ENCODE data around the gene FHDC1.

The FHDC1 gene

GRCh38 chr4:153013202-153013977, 77.3 kb downstream of the FHDC1 start:
- DNase-seq, result no peak

- DNase-seq, result no peak
Observed at GRCh38 chr4:153014460-153014859, 78.3 kb downstream of the FHDC1 start.

GRCh38 chr4:153016592-153016991, 80.5 kb downstream of the FHDC1 start:
- no peak for DNase-seq

DNA sequence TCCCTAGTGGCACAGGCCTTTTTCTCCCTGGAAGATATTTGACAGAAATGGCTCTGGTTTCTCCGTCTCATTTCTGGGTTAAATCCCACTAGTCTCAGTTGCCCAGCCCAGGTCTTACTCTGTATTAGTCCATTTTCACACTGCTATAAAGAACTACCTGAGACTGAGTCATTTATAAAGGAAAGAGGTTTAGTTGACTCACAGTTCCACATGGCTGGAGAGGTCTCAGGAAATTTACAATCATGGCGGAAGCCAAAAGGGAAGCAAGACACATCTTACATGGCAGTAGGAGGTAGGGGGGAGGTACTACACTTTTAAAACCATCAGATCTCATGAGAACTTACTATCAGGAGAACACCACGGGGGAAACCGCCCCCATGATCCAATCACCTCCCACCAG, 81.9 kb downstream of the FHDC1 start:
- no peak for DNase-seq

GRCh38 chr4:153018684-153019083, 82.6 kb downstream of the FHDC1 start:
- DNase-seq, result no peak

DNA sequence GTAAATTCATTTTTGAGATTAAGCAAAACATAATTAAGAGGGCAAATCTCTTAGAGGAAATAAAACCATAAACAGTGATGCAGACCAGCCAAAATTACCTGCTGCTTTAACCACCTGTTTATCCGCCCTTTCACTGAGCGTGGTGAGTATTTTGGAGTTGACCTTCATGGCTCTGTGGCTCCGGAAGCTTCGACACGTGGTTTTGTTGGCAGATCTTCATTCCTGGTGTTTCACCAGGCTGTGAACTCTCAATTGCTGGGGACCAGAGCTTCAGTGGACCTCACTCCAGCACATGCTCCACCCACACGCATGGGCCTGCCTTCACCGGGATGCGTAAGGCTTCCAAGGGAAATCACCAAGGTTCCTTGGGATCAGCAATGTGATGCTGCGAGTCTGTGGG, 83.8 kb downstream of the FHDC1 start:
- DNase-seq, result no peak

DNA sequence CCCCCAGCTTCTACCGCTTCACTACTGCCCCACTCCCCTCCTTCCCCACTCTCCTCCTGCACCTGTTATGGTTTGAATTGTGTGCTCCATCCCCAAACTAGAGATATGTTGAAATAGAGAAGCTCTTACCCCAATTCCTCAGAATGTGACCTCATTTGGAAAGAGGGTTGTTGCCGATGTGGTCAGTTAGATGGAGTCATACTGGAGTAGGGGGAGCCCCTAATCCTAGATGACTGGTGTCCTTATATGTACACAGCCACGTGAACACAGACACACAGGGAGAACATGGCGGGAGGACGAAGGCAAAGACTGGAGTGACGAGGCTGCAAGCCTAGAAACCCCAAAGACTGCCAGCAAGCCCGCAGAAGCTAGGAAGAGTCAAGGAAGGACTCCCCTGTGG, 84.3 kb downstream of the FHDC1 start:
- no peak for DNase-seq

DNA sequence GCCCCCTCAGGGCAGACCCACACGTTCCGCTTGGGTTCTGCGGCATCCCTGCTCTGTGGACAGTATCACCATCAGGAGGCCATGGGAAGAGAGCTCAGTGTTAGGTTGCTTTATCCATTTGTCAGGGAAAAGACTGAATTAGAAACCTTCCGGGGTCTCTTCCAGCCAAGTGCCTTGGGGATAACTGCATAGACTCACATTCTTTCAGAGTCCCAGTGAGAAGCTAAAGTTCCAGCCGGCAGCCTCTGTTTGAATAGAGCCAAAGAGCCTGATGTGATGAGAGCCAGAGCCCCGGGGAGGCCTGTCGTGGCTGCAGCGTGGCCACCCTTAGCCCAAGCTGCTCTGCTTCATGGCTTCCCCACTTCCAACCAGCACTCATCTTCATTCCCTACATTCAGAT, 85.2 kb downstream of the FHDC1 start:
- no peak for DNase-seq

GRCh38 chr4:153022241-153022715, 86.2 kb downstream of the FHDC1 start:
- DNase-seq, result peak; percentile 27

DNA sequence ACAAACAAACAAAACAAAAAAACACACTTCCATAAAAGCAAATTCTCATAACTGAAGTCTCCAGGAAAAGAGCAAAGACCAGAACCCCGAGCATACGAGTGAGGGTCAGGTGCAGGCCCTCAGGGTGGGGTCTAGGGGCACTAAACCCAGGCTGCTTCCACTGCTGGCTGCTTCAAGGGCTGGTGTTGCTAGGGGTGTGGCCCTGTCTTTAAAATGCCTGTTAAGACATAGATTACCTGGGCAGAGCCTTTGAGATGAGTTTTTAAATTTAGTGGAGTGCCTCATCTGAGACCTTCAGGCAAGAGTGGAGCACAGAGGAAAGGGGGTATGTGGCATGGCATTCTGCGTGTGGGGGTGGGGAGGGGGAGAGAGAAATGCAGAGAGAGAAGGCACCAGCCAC, 87.0 kb downstream of the FHDC1 start:
- no peak for DNase-seq

GRCh38 chr4:153023692-153024394, 87.7 kb downstream of the FHDC1 start:
- no peak for DNase-seq

DNA sequence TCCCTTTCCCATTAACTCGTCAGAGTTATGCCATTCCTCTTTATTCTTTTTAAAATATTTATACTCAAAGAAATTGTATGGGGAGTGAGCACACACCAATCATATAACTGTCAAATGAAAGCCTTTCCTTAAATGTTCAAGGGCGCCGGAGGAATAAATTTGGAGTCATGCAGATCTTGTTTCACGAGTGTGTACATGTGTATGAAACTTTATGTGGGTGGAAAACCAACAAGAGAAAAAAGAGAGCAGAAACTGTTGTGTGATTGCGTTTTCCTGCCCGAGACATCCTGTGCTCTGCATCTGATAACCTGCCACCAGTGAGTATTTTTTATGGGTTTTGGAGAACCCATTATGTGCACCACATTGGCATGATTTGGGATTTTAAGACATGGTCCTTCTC, 88.3 kb downstream of the FHDC1 start:
- DNase-seq, result no peak

GRCh38 chr4:153025406-153025805, 89.3 kb downstream of the FHDC1 start:
- no peak for DNase-seq

- DNase-seq, result no peak
Observed at GRCh38 chr4:153026591-153027346, 90.6 kb downstream of the FHDC1 start.

DNA sequence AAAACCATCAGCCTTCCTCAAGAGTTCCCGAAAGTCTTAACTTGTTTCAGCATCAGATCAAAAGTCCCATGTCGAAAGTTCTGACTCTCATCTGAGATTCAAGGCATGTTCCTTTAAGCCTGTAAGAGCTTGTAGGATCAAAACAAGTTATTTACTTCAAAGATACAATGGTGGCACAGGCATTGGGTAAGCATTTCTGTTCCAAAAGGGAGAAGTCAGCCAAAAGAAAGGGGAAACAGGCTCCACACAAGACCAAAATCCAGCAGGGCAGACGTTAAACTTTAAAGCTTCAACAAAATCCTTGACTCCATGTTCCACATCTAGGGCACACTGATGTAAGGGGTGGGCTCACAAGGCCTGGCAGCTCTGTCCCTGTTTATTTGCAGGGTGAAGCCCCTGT, 91.7 kb downstream of the FHDC1 start:
- DNase-seq, result no peak

- no peak for DNase-seq
Observed at GRCh38 chr4:153028535-153028934, 92.4 kb downstream of the FHDC1 start.

Measured in NCI-H1105 treated with DMSO at 0.1 percent for 48 hours (cell line).